ENCODE measurements around the gene COX6A2.

COX6A2 gene

GRCh38 chr16:31411024-31411844, 16.9 kb downstream of the COX6A2 start:
- FAIRE-seq (no peak), DNase-seq (ENCODE audit: insufficient read length, low spot score) (no peak)

- DNase-seq (ENCODE audit: insufficient read length, low spot score) = no peak
- FAIRE-seq = no peak
Measured at GRCh38 chr16:31410082-31410481, 18.1 kb downstream of the COX6A2 start.

DNA sequence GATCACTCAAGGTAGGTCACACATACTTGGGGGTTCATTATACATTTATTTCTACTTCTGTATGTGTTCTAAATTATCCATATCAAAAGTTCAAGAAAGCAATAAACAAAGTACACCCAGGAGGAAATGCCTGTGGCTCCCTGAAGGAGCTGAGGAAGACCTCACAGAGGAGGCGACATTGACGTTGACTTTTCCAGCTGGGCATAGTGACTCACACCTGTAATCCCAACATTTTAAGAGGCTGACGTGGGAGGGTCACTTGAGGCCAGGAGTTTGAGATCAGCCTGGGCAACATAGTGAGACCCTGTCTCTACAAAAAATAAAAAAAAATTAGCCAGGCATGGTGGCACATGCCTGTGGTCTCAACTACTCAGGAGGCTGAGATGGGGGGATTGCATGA, 18.7 kb downstream of the COX6A2 start:
- DNase-seq (ENCODE audit: insufficient read length, low spot score) = peak; percentile 63
- FAIRE-seq = no peak

DNA sequence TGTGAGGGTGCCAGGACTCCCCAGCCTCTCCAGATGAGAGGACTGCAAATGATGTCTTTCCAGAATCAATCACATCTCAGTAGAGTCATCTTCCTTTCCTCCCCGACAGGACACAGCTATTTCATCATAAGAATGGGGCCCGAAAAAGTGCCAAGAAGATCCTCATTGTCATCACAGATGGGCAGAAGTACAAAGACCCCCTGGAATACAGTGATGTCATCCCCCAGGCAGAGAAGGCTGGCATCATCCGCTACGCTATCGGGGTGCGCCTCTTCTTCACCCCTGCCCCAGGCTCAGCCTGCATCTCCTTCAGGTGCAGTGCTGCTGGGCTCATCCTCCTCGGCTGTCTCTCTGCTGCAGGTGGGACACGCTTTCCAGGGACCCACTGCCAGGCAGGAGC, 20.8 kb downstream of the COX6A2 start:
- no peak for FAIRE-seq

GRCh38 chr16:31404353-31405064, 23.7 kb downstream of the COX6A2 start:
- DNase-seq (ENCODE audit: insufficient read length, low spot score) = peak; percentile 80
- peak; percentile 55 for FAIRE-seq

More for the DNA sequence above, 20.8 kb downstream of the COX6A2 start:
- DNase-seq (ENCODE audit: insufficient read length, low spot score) = no peak

DNA sequence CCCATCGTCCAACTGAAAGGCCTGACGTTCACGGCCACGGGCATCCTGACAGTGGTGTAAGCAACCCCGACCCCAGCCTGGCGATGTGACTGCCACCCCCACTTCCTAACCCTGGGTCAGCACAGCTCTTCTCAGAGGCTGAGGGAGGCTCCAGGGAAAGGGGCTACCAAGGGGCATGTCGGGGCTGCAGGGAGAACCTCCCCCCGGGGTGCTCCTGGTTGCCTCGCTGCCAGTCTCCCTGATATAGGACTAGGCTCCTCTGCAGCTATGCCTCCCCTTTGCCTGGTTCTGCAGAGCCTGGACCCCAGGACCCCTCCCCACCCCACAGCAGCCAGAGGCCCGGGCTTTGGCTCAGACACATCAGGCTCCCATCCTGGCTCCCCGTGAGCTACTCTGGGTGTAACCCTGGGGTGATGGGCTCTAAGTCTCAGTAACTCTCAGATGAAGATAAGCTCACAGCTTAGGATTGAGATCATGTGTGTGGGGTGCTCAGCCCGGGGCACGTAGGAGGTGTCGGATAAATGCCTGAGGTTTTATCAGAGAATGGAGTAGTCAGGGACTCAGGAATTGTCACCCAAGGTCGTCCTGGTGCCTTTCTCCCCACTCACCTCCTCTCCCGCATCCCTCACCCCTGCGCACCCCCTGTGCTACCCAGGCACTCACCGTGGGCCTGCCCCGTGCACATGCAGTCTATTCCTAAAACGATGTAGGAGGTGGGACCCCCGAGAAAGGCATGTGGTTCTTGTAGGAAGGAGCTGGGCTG, 24.4 kb downstream of the COX6A2 start:
- DNase-seq (ENCODE audit: insufficient read length, low spot score) = no peak
- no peak for FAIRE-seq

DNA sequence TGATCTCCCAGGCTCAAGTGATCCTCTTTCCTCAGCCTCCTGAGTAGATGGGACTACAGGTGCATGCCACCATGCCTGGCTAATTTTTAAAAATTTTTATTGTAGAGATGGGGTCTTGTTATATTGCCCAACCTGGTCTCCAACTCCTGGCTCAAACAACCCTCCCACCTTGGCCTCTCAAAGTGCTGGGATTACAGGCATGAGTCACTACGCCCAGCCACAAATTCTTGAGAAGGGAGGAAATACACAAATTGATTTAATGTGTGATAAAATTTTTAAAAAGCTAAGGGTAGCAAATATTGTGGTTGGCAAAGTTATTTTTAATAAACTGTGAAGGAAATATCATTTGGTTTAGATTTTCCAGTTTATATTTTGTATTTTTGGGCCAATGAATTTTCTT, 25.5 kb downstream of the COX6A2 start:
- FAIRE-seq (no peak), DNase-seq (ENCODE audit: insufficient read length, low spot score) (no peak)

- no peak for FAIRE-seq
- DNase-seq (ENCODE audit: insufficient read length, low spot score) = no peak
Measured at GRCh38 chr16:31401436-31401835, 26.7 kb downstream of the COX6A2 start.

DNA sequence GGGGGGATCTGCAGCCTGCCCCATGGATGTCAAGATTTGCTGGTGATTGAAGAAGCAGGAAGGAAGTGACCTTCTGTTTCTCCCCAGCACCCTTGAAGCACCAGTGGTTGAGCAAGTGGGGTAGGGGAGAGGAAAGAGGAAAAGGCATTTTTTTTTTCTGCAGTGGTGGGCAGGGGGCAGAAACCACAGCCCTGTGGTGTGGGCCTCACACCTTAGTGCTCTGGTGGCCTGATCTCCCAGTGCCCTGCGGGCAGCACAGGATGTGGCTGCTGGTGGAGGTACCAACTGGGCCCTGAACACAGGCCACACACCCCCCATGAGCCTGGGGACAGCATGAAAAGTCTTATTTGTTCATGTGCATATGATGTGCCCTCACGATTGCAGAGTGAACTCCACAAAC, 28.0 kb downstream of the COX6A2 start:
- DNase-seq (ENCODE audit: insufficient read length, low spot score) (no peak), FAIRE-seq (no peak)

GRCh38 chr16:31397701-31398100, 30.5 kb downstream of the COX6A2 start:
- FAIRE-seq (no peak), DNase-seq (ENCODE audit: insufficient read length, low spot score) (no peak)

DNA sequence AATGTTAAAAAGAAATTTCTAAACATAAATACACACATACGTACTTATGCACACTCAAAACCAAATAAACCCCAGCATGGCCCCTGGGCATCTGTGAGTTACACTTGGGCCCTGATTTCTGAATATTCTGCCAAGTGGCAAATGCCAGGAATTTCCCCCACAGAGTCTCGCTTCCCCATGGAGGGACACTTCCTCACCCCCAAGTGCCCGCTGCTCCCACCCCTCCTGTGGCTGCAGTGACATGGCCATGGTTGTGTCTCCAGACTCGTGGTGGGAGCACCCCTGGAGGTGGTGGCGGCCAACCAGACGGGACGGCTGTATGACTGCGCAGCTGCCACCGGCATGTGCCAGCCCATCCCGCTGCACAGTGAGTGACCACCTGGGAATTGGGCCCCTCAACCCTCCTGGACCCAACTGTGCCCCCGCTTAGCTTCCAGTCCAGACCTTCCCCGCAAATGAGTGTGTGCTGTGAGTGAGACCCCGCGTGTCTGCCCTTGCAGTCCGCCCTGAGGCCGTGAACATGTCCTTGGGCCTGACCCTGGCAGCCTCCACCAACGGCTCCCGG, 31.0 kb downstream of the COX6A2 start:
- peak; percentile 9 for FAIRE-seq
- no peak for DNase-seq (ENCODE audit: insufficient read length, low spot score)

DNA sequence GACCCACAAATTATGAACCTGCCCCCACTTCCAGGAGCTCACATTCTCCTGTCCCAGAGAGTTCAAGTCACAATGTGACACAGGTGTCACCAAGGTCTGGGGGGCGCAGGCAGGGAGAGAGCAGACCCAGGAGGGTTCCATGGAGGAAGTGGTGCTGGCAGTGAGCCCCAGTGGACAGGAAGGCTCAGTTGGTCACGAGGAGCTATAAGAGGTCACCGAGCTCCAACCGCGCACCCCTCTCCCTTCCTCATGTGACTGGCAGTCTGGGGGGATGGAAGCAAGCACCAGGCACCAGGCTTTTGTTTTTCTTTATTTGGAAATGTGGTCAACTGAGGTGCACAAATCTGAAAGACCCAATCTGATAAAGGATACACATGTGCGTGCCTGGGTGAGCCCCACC, 32.5 kb downstream of the COX6A2 start:
- FAIRE-seq (no peak), DNase-seq (ENCODE audit: insufficient read length, low spot score) (no peak)

DNA sequence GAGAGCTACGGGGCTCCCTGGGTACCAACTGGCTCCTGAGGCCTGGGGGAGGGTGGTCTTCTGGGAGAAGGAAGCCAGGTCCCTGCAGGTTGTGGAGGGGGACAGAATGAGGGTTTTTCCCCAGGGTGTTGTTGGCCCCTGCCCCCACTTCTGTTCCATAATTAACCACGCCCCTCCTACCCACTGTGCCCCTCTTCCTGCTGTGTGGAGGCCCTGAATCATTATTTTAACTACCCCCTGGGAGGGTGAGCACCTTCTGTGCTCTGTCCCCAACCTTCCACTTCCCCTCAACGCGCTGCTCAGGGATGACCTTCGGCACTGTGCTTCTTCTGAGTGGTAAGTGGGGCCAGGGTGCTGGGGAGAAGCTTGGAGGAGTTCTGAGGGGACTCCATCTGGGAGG, 35.1 kb downstream of the COX6A2 start, which contains the start of gene ITGAD:
Gene ITGAD (plus strand): TSS at position 280 of the 400 bp plus-strand sequence. CDS start 26 bp downstream, at position 306.
- DNase-seq (ENCODE audit: insufficient read length, low spot score) = no peak
- no peak for FAIRE-seq

DNA sequence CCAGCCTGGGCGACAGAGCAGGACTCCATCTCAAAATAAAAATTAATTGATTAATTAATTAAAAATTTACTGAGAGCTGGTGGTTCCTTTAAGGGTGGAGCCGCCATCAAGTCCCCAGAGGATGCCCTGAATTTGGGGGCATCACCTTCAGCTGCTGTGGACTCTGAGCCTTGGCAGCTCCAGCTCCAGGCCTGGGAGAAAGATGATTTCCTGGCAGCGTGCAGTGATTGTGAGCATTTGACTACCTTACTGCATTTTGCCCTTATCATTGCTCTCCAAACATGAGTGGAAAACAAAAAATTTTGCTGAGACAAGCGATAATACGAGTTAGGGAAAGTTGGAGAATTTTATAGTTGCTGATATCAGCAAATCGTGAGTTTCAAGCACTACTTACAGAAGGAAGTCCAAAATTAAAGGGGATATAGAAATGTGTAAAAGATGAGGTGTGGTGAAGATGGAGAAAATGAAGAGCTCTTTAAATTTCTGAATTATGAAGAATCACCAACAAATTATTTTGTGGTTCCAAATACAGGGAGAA, 37.6 kb downstream of the COX6A2 start:
- no peak for DNase-seq (ENCODE audit: insufficient read length, low spot score)

DNA sequence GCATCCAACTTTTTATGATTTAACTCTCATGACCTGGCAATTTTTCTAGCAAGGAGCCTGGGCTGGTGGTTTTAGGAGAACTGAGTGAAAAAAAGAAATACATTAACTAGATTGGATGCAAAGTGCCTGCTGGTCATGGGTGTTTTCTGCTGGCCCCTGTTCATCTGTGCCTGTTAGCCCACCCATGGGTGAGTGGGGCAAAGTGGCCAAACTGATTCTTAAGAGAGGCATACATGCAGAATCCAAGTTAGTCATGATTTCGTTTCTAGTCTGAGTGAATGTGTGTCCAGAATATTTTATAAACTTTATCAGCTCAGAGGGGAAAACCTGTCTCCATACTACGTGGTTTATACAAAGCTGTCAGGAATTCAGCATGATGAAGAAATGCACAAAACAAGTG, 39.6 kb downstream of the COX6A2 start:
- DNase-seq (ENCODE audit: insufficient read length, low spot score) = no peak
- FAIRE-seq = no peak

More for the DNA sequence above, 37.6 kb downstream of the COX6A2 start:
- FAIRE-seq = no peak

GRCh38 chr16:31386157-31386984, 41.8 kb downstream of the COX6A2 start:
- DNase-seq (ENCODE audit: insufficient read length, low spot score) (peak; percentile 50), FAIRE-seq (peak; percentile 86)

DNA sequence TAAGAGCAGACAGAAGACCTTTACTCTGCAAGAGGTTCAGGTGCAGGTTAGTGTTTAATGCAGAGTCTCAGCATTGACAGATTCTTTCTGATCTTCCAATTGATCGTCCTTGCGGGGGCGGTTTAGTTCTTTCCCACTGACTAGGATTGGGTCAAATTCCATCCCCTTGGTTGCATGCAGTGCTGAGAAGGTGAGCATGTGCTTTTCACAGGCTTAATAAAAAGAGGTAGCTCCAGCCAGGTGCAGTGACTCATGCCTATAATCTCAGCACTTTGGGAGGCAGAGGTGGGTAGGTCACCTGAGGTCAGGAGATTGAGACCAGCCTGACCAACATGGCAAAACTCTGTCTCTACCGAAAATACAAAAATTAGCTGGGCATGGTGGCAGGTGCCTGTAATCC, 42.5 kb downstream of the COX6A2 start:
- FAIRE-seq = no peak
- DNase-seq (ENCODE audit: insufficient read length, low spot score) = no peak

DNA sequence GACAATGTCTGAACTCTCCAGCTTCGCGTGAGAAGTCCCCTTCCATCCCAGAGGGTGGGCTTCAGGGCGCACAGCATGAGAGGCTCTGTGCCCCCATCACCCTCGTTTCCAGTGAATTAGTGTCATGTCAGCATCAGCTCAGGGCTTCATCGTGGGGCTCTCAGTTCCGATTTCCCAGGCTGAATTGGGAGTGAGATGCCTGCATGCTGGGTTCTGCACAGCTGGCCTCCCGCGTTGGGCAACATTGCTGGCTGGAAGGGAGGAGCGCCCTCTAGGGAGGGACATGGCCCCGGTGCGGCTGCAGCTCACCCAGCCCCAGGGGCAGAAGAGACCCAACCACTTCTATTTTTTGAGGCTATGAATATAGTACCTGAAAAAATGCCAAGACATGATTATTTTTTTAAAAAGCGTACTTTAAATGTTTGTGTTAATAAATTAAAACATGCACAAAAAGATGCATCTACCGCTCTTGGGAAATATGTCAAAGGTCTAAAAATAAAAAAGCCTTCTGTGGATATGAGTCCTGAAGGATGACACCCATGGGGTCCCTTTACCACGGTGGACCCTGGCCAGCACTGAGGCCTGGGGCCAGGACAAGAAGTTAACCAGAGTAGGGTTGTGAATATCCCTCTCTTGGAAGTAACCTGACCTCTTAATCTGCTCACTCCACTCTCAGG, 45.5 kb downstream of the COX6A2 start:
- DNase-seq (ENCODE audit: insufficient read length, low spot score) (peak; percentile 82), FAIRE-seq (peak; percentile 67)

- DNase-seq (ENCODE audit: insufficient read length, low spot score) (no peak), FAIRE-seq (peak; percentile 70)
Measured at GRCh38 chr16:31380201-31380600, 48.0 kb downstream of the COX6A2 start.
